GM12874 (cell line): Measurements from ENCODE around the gene LDLRAD3.

Experiments
- TF ChIP-seq, protein P1 (sequence below): IDR thresholded peaks from 2 replicates; pipeline ENCODE4 v1.5.1; 2011; ENCODE audit warnings: low read depth, mild to moderate bottlenecking, control low read depth, low read length, moderate library complexity; ENCODE audit not compliant: insufficient read depth

Gene LDLRAD3

GRCh38 chr11:36081274-36081945, 137.5 kb downstream of the LDLRAD3 start:
- TF ChIP-seq, protein P1, sequence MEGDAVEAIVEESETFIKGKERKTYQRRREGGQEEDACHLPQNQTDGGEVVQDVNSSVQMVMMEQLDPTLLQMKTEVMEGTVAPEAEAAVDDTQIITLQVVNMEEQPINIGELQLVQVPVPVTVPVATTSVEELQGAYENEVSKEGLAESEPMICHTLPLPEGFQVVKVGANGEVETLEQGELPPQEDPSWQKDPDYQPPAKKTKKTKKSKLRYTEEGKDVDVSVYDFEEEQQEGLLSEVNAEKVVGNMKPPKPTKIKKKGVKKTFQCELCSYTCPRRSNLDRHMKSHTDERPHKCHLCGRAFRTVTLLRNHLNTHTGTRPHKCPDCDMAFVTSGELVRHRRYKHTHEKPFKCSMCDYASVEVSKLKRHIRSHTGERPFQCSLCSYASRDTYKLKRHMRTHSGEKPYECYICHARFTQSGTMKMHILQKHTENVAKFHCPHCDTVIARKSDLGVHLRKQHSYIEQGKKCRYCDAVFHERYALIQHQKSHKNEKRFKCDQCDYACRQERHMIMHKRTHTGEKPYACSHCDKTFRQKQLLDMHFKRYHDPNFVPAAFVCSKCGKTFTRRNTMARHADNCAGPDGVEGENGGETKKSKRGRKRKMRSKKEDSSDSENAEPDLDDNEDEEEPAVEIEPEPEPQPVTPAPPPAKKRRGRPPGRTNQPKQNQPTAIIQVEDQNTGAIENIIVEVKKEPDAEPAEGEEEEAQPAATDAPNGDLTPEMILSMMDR = no peak

DNA sequence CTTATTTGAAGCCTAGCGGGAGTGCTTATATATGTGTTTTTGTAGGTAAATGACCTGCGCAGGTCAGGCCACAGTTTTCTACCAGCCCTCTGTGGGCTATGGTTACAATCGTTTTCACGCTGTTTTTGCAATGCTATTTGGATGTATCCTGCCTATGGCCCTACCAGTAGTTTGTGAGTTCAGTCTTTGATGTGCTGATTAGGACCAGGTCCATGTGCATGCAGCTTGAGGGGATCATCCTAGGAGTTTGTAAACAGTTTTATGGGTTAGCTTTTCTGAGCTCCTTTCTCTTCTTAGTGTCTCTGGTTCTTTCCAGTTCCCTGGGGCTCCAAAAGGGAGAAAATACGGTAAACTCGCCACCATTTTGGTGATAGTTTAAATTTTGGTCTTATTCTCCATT, 142.5 kb downstream of the LDLRAD3 start:
- TF ChIP-seq, protein P1 = no peak

DNA sequence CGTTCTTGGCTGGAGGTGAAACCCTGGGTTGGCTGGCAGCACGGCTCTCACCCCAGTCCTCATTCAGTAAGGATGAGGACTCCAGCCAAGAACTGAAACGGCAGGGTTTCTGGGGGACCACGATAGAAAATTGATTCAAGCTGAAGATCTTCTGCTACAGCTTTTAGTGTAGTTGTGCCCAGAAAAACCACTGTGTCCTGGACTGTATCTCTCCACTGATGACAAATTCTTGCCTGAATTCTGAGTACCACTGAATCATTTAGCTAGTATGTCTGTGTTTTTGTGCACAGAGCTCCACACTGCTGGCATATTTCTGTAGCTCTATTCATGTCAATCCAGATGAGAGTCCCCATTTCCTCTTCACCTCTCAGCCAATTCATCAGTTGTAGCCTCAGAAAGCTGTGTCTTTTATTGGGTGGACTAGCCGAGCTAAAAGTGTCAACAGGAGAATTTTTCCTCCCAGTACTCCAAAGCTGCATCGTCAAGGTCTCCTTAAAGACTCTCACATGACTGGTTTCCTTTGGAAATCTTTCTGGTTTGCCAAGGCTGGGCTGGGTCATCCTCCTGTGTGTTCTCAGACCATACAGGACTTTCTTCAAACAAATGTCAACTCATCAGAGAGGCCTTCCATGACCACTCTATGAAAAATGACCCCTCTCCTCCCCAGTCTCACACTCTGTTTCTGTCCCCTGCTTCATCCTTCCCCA, 144.6 kb downstream of the LDLRAD3 start:
- TF ChIP-seq, protein P1 = no peak

GRCh38 chr11:36089920-36090319, 146.1 kb downstream of the LDLRAD3 start:
- TF ChIP-seq, protein P1 = no peak

DNA sequence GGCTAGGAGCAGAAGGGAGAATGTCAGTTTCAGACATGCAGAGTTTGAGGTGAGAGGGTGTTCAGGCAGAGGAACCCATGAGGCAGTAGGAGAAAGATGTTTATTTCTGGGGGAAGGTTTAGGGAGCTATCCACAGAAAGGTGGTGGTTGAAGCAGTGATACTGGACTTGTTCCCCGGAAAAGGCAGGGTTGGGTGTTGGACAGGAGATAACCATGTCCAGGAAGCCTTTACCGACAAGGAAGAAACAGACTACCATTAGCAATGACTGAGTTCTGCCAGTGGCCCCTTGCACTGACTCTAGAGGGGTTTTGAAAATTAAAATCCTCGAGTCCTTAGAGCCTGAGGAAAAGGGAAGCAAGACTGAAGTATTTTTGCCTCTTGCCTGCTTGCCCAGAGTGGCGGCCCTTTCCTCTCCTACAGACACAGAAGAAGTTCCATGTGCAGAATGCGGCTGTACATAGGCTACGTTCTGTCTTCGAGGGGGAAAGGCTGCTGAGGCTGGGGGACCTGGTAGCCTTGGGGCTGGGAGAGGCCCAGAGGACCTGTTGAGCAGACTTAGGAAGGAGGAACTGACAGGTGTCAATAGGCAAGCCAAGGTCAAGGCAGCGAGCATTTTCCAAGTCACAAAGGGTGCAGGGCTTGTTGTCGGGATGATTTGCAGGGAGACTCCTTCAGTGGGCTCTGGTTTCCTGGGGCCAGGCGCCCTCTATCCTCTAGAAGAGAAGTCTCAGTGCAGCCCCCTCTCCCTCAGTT, 146.7 kb downstream of the LDLRAD3 start:
- TF ChIP-seq, protein P1 = no peak

DNA sequence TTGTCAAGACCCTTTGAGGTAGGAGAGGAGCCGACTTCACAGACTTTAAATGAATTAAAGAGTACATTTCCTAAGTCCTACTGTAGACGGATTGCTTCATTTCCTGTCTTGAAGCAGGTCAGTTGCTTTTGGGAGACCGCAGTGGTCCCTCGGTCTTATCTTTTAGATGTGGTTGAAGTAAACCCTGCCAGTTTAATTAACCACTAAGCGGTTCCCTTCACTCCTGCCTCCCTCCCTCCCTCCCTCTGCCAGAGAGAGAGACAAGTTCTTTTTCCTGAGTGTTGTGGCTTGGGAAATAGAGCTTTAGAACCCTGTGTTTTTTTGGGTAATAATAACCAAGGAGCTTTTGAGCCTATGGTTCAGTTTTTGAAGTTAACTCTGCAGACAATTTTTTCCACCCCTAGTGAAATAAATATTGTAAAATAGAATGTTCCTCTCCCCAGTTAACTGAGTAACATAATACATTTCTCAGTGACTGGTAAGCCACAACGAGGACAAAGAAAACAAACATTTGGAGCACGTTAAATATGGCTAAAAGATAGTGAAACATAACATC, 147.5 kb downstream of the LDLRAD3 start:
- TF ChIP-seq, protein P1 = no peak

- TF ChIP-seq, protein P1 = no peak
These were observed 148.6 kb downstream of the LDLRAD3 start for GRCh38 chr11:36092314-36093030.
